ENCODE measurements around the gene SMIM38.

SMIM38 gene

DNA sequence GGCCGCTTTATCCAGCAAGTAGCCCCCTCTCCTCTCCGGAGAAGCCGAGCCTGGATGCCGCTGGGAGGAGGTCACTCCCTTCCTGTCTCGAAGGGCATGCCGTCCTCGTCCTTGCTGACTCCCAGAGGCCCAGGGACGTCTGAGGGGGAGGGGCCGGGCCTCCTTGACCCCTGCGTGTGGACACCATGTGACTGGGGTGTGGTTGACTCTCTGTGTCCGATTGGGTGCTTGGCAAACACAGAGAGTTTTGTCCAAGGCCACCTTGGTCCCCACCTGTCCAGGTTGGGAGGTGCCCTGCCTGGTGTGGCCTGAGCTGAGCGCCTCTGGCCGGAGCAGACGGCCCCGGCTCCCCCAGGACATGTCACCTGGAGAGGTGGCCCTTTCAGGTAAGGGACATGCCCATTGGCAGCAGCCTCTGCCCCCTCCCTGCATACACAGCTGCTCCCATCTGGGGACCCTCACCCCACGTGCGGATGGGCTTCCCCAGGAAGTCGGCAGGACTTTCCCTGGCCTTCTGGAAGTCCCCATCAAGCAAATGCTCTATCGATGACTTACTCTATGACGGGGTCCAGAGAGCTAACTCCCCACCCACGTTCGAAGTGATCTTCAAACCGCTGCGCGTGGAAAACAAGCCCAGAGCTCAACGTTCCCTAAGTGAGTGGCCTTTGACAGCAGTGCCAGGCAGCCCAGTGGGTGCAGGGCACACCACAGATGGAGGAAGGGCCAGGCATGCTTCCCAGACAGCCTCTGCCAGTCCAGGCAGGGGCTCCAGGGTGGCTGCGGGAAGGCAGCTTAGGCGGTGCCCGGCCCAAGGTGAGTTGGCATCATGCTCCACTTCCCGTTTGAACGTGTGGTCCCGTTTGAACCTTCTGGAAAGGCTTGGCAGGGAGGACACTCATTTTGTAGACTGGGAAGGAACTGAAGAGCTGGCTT lies at the start of gene SMIM38:
TSS of gene SMIM38 (plus strand) at position 634 of the 933 bp plus-strand sequence. CDS start 1,912 bp downstream, outside the sequence.
- DNase-seq, result peak; percentile 10

DNA sequence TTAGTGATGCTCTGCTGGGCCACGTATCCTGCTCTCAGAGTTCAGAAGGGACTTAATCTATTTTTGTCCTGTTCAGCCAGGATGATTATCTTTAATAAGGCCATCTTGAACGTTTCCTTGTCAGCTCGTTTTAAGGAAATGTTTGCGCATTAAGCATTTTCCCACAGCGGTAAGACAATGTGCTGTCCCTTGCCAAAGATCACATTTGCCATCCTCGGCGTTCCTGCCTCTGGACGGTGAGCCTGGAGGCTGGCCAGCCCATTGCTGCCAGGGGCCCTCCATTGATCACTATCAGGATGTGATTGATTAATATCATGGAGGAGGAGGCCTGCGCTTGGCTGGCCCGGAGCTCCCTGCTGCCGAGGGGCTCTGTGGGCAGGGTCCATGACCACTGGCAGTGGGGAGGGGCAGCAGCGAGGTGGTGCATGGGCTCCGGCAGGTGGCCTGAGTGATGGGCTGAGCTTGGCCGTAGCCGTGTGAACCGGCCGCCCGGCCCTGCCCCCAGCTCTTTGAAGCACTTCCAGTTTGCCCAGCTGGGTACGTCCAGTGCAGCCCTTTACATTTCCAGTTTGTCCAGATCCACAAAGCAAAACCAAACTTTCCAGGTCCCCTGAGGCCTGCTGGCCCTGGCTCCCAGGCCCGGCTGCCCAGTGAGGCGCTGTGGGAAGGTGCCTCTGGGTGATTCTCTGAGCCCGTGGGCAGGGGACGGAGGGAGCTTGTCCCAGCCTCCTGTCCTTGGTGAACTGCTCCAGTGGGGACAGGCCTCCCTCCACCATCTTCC lies 49.5 kb upstream of the SMIM38 start:
- no peak for DNase-seq

DNA sequence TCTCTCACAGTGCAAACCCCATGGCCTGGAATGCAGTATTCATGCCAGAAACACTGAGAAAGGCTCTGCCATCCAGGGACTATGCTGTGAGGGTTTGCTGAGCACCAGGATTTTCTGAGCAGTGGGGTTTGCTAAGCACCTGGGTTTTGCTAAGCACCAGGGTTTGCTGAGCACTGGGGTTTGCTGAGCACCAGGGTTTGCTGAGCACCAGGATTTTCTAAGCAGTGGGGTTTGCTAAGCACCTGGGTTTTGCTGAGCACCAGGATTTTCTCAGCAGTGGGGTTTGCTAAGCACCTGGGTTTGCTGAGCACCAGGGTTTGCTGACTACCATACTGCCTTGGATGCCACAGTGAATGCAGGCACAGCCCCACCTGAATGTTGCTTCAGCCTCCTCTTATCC lies 48.3 kb upstream of the SMIM38 start:
- DNase-seq, result no peak

DNA sequence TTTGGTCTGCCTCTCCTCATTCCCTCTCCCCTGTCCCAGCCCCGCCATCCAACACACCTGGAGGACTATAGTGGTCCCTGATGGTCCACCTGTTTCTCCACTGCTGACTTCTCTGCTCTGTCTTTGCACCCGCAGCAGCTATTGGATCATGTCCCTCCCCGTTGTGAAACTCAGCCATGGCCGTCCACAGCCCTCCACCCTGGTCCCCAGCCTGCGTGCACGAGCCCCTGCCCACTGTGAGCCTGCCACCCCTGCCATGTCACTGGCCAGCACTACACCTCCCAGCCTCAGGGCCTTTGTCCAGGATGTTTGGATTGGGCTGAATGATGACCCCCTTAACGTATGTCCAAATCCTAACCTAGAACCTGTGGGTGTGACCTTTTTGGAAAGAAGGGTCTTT lies 47.7 kb upstream of the SMIM38 start:
- no peak for DNase-seq

GRCh38 chr11:69108559-69108958 lies 47.2 kb upstream of the SMIM38 start:
- no peak for DNase-seq

GRCh38 chr11:69109101-69109500 lies 46.6 kb upstream of the SMIM38 start:
- no peak for DNase-seq

DNA sequence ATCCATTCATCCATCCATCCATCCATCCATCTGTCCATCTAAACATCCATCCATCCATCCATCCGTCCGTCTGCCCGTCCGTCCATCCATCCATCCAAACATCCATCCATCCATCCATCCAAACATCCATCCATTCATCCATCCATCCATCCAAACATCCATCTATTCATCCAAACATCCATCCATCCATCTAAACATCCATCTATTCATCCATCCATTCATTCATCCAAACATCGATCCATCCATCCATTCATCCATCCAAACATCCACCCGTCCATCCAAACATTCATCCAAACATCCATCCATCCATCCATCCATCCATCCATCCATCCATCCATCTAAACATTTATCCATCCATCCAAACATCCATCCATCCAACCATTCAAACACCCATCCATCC lies 45.3 kb upstream of the SMIM38 start:
- no peak for DNase-seq

DNA sequence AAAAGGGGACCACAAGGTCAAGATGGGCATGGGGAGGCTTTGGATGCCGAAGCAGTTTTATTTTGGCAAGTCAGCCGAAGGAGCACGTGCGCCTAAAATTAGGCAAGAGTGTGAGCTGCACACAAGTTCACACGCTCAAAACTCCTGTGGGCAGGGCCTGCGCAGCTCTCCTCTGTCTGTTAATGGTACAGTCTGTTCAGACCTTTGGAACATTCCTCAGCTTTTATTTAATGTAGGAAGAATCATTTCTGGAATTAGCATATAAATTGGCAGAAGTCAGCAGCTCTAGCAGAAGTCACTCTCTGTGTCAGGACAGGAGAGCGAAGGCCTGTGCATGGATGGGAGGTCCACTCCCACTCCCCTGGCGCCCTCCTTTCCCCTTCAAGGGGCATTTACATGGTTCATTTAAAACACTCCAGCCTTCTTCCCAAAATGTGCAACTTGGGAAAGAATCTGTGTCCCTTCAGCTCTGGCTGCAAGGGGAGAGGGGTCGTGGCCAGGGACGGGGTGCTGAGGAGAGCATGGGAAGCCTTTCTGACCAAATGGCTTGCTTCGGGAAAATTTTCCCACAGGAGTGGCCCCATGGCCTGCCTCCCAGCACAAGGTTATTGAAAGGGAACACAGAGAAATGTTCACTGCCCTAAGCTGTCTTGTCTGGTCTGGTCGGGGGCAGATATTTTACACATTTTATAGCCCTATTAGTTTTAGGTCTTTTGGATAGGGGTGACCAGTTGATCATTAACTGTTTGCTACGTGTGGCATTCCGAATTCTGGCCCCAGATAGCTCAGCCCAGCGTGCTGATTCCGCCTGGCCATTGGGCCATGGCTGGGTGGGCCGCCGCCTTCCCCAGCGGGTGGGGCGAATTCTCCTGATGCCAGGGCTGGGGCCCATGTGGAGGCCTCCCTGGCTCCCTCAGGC lies 43.9 kb upstream of the SMIM38 start:
- DNase-seq, result no peak

DNA sequence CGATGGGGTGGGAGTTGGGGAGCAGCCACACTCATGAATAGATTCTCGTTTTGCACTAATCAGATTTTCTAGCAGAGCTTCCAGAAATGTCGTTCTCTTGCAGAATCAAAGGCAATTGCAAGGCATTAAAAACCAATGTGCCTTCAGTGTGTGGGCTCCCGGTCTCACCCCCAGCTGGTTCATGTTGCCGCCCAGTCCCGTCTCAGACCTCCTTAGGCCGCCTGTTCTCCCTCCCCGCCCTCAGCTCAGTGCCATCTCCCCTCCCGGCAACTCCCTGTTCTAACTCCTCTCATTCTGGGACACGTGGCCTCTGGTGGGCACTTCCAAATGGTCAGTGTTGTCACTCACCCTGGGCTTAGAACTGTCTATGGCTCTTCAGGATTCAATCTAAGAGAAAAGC lies 42.5 kb upstream of the SMIM38 start:
- DNase-seq, result no peak

- DNase-seq, result no peak
These were observed 41.9 kb upstream of the SMIM38 start for GRCh38 chr11:69113646-69114340.

DNA sequence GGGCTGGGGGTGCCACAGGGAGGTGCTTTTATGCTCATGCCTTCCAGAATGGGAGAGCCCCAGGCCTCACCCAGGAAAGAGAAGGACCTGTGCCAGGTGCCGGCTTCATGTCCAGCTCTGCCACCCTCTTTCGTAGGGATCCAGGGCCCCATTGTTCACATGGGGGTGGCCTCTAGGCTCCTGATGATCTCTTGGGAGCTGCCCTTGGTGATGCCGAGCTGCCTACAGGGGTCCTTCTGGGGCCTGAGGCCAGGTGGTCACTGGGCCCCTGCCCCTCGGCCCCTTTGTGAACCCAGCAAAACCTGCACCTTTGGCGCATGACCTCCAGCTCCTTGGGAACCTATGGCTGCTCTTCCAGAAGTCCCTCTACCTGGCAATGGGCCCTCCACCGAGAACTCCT lies 41.4 kb upstream of the SMIM38 start:
- no peak for DNase-seq

- DNase-seq, result no peak
These were observed 40.8 kb upstream of the SMIM38 start for GRCh38 chr11:69114811-69115523.

DNA sequence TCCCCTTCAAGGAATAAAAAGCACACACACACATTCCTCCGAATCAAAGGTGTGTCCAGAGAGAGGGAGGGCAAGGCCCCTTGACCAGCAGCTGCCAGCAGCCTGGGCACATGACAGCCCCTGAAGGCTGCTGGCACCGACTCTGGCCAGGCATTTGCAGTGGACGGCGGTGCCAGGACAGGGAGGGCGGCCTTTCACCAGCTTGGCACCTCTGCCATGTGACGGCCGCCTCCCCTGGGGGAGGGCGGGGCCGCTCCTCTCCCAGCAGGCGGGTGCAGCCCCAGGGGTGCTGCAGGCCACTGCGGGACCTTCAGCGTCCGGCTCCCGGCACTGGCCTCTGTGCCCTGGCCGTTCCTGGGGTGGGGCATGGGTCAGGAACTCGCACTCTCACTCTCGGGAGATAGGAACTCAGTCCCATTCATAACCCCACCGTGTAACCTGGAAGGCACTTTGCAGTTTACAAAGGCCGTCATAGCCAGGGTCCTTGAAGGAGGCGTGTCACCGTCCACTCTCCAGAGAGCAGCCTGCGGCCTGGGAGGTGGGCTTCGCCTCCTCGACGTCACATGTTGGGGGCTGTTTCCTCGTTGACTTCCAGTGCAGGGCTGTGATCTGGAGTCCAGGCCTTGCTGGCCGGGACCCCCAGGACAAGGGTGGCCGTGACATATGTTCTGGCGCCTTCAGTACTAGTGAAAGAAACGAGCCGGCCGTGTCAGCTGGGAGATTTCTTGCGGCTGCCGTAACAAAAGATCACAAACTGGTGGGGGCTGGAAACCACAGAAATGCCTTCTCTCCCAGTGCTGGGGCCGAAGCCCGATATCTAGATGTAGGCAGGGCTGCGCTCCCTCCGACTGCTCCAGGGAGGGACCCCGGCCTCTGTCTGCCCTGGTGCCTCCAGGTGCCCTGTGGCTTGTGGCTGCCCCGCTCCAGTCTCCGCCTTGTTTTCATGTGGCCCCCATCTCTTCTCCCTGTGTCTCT lies 39.9 kb upstream of the SMIM38 start:
- DNase-seq, result no peak

GRCh38 chr11:69116671-69117070 lies 39.1 kb upstream of the SMIM38 start:
- no peak for DNase-seq

DNA sequence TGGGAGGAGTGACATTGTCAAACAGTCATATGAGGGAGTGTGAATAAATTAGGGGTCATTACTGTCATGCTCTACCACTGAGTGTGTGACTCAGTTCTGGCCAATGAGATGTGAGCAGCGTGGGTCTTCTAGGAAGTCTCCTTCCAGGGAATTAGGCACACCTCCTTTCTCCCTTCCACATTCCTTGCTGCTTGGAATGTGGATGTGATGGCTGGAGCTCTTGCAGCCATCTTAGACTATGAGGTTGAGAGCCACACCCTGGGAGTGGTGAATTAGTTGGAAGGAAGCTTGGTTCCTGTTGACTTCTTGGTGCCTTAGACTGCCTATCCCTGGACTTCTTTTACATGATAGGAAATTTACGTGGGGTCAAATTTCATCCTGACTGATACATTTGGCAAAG lies 36.5 kb upstream of the SMIM38 start:
- no peak for DNase-seq

- DNase-seq, result no peak
These were observed 35.4 kb upstream of the SMIM38 start for GRCh38 chr11:69120096-69120875.

- DNase-seq, result no peak
These were observed 34.7 kb upstream of the SMIM38 start for GRCh38 chr11:69121021-69121420.

GRCh38 chr11:69121621-69122325 lies 34.0 kb upstream of the SMIM38 start:
- DNase-seq, result no peak

- no peak for DNase-seq
These were observed 33.5 kb upstream of the SMIM38 start for GRCh38 chr11:69122326-69122629.

All from stimulated activated CD4-positive, alpha-beta T cell treated with anti-CD3 and anti-CD28 coated beads, Interleukin-15, amount 100 ng/mL, for 24 hours (primary cell).